Ishikawa (cell line): Measurements from ENCODE around the gene IP6K1.

Experiments
- CEBPB ChIP-seq: IDR thresholded peaks from 2 replicates; pipeline ENCODE4 v1.6.1; 2012
- CREB1 ChIP-seq: IDR thresholded peaks from 2 replicates; pipeline ENCODE4 v1.6.1; 2012; ENCODE audit warnings: low read depth
- EGR1 ChIP-seq: IDR thresholded peaks from 2 replicates; pipeline ENCODE4 v1.6.1; 2012
- EP300 ChIP-seq: IDR thresholded peaks from 2 replicates; pipeline ENCODE4 v1.6.1; 2012; ENCODE audit warnings: borderline replicate concordance
- FOXM1 ChIP-seq: IDR thresholded peaks from 2 replicates; pipeline ENCODE4 v1.6.1; 2012; ENCODE audit warnings: low read depth, borderline replicate concordance
- NFIC ChIP-seq: IDR thresholded peaks from 2 replicates; pipeline ENCODE4 v1.6.1; 2012
- RAD21 ChIP-seq: IDR thresholded peaks from 2 replicates; pipeline ENCODE4 v1.6.1; 2012; ENCODE audit warnings: low read depth
- TAF1 ChIP-seq: IDR thresholded peaks from 2 replicates; pipeline ENCODE4 v1.6.1; 2012; ENCODE audit warnings: low read depth, mild to moderate bottlenecking
- TCF12 ChIP-seq: IDR thresholded peaks from 2 replicates; pipeline ENCODE4 v1.6.1; 2012; ENCODE audit warnings: low read depth
- TEAD4 ChIP-seq: IDR thresholded peaks from 2 replicates; pipeline ENCODE4 v1.6.1; 2012
- YY1 ChIP-seq: IDR thresholded peaks from 2 replicates; pipeline ENCODE4 v1.6.1; 2012; ENCODE audit warnings: low read depth
- ZBTB7A ChIP-seq: IDR thresholded peaks from 2 replicates; pipeline ENCODE4 v1.6.1; 2012; ENCODE audit warnings: low read depth
- TF ChIP-seq, protein P1 (sequence below): IDR thresholded peaks from 2 replicates; pipeline ENCODE4 v1.6.1; 2012
- TF ChIP-seq, protein P2 (sequence below): IDR thresholded peaks from 2 replicates; pipeline ENCODE4 v1.6.1; 2012; ENCODE audit warnings: low read depth, mild to moderate bottlenecking
- TF ChIP-seq, protein P3 (sequence below): IDR thresholded peaks from 2 replicates; pipeline ENCODE4 v1.6.1; 2012

IP6K1 gene

DNA sequence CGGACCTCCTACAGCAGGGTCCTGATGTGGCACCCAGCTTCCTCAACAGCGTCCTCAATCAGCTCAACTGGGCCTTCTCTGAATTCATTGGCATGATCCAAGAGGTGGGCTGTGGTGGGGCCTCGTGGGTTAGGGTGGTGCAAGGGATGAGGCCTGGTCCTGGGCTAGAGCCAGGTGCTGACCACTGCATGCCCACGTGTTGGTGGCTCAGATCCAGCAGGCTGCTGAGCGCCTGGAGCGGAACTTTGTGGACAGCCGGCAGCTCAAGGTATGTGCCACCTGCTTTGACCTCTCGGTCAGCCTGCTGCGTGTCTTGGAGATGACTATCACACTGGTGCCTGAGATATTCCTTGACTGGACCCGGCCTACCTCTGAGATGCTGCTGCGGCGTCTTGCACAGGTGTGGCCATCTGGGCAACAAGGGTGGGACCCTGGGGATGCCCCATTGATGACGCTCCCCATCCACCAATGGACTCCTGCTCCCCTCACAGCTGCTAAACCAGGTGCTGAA is 70.7 kb downstream of the IP6K1 start:
- TF ChIP-seq NFIC (no peak), FOXM1 (no peak)
- TF ChIP-seq, protein P1, sequence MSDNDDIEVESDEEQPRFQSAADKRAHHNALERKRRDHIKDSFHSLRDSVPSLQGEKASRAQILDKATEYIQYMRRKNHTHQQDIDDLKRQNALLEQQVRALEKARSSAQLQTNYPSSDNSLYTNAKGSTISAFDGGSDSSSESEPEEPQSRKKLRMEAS: no peak

GRCh38 chr3:49714728-49715550 is 71.4 kb downstream of the IP6K1 start:
- TF ChIP-seq, protein P2, sequence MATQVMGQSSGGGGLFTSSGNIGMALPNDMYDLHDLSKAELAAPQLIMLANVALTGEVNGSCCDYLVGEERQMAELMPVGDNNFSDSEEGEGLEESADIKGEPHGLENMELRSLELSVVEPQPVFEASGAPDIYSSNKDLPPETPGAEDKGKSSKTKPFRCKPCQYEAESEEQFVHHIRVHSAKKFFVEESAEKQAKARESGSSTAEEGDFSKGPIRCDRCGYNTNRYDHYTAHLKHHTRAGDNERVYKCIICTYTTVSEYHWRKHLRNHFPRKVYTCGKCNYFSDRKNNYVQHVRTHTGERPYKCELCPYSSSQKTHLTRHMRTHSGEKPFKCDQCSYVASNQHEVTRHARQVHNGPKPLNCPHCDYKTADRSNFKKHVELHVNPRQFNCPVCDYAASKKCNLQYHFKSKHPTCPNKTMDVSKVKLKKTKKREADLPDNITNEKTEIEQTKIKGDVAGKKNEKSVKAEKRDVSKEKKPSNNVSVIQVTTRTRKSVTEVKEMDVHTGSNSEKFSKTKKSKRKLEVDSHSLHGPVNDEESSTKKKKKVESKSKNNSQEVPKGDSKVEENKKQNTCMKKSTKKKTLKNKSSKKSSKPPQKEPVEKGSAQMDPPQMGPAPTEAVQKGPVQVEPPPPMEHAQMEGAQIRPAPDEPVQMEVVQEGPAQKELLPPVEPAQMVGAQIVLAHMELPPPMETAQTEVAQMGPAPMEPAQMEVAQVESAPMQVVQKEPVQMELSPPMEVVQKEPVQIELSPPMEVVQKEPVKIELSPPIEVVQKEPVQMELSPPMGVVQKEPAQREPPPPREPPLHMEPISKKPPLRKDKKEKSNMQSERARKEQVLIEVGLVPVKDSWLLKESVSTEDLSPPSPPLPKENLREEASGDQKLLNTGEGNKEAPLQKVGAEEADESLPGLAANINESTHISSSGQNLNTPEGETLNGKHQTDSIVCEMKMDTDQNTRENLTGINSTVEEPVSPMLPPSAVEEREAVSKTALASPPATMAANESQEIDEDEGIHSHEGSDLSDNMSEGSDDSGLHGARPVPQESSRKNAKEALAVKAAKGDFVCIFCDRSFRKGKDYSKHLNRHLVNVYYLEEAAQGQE: peak; percentile 58
- no peak for TF ChIP-seq TEAD4

DNA sequence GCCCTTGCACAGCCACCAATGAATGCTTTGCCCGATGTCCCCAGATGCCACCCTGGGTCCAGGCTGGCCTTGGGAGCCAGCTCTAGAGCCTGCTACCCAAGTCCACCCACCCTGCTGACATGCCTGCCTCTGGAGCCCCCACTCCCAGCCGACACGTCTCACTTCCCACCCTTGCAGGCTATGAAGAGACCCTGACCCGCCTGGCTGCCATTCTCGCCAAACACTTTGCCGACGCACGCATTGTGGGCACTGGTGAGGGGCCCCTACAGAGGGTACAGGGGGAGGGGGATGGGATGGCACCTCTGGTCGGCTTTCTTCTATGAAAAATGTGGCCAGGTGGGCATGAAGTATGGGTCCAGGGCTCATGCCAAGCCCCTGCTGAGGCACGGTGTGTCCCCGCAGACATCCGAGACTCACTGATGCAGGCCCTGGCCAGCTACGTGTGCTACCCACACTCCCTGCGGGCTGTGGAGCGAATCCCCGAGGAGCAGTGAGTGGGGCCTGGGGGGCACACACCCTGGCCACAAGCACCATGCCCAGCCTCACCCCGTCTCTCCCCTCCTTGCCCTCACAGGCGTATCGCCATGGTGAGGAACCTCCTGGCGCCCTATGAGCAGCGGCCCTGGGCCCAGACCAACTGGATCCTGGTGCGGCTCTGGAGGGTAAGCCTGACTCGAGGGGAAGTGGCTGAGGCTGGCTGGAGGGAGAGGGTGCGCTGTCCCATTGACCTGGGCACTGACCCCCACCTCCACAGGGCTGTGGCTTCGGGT is 72.8 kb downstream of the IP6K1 start:
- TF ChIP-seq, protein P2: no peak
- no peak for TF ChIP-seq NFIC
- TF ChIP-seq, protein P1: no peak
- no peak for TF ChIP-seq RAD21
- TF ChIP-seq CEBPB: no peak
- TF ChIP-seq EGR1: no peak
- no peak for TF ChIP-seq EP300
- TF ChIP-seq TAF1: no peak
- no peak for TF ChIP-seq TCF12
- TF ChIP-seq ZBTB7A: no peak
- TF ChIP-seq TEAD4: no peak
- TF ChIP-seq FOXM1: no peak
- no peak for TF ChIP-seq YY1
- no peak for TF ChIP-seq CREB1
- TF ChIP-seq, protein P3, sequence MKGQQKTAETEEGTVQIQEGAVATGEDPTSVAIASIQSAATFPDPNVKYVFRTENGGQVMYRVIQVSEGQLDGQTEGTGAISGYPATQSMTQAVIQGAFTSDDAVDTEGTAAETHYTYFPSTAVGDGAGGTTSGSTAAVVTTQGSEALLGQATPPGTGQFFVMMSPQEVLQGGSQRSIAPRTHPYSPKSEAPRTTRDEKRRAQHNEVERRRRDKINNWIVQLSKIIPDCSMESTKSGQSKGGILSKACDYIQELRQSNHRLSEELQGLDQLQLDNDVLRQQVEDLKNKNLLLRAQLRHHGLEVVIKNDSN: no peak

DNA sequence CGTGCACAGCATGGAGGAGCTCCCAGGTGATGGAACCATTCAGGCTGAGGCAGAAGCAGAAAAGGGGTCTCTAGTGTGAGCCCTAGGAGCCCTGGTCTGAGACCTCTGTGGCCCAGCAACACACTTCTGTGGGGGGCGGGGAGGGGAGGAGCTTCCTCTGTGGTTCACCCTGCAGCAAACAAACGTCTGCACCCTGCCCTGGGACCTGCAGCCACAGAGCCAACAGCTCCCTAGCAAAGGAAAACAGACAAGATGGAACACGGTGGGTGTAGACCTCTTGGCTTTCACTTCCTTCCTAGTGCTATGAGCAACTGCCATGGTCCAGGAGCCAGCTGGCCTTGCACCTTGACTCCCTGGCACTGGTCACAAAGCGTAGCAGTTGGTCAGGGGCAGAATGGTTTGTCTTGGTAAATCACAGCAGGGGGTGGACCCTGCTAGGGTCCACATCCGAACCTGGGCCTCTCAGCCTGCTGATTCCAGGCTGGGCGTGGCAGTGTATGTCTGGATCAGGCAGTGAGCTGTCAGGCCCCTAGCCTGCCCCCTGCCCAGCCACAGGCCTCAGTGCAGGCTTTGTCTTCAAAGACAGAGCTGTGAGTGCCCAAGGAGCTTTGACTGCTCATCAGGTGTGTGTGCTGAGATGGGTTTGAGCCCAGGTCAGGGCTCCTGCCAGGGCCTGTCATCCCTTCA is 73.6 kb downstream of the IP6K1 start:
- TF ChIP-seq TAF1 (no peak), EGR1 (no peak), CEBPB (no peak)

DNA sequence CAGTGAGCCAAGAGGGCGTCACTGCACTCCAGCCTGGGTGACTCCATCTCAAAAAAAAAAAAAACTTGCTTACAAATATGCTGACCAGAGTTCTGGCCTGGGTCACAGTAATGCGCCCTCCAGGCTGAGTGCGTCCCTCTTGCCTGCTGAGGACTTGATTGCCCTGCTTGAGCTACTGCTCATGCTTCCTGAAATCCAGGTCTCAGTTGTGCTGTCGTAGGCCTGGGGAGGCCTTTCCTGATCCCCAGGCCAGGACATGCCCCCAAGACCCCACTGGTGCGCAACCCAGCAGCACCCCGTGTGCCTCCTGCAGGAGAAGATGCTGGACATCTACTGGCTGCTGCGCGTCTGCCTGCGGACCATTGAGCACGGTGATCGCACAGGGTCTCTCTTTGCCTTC is 74.2 kb downstream of the IP6K1 start:
- no peak for TF ChIP-seq EP300
- no peak for TF ChIP-seq TAF1

DNA sequence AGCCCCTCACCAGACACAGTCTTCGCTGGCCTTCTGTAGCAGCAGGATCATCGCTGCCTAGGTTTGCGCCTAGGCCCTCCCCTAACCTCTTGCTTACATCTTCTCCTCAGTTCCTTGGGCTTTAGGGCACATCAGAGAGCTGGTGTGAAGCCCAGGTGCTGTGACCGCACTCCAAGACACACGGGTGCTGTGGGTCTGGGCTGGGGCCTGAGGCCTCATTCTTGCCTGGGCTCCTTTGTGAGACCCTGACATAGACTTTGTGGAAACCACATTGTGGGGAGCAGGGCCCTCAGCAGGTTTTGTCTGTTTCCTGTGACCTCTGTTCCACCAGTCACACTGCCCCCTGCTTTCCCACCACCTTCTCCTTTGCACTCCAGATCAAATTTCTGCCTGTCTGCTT is 74.9 kb downstream of the IP6K1 start:
- no peak for TF ChIP-seq TCF12

DNA sequence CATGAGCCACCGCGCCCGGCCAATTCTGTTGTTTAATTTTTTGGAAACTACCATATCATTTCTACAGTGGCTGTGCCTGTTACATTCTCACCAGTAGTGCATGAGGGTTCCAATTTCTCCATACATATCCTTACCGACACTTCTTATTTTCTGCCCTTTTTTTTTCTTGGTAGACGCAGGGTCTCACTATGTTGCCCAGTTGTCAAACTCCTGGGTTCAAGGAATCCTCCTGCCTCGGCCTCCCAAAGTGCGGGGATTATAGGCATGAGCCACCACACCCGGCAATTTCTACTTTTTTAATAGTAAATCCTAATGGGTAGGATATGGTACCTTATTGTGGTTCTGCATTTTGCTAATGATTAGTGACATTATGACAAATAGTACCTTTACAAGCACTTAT is 76.5 kb downstream of the IP6K1 start:
- TF ChIP-seq, protein P1: no peak
- TF ChIP-seq RAD21 (no peak), EP300 (no peak), YY1 (no peak), EGR1 (no peak), ZBTB7A (no peak)
- TF ChIP-seq, protein P2: no peak
